ENCODE results near the gene PSTK. TPM values are rescaled to one million over a fixed set of nuclear protein-coding genes. Genes with fewer than 3 reads are reported as not detected.

The PSTK gene
- total and polyA plus RNA-seq, 2 of the 13 experiments (the other 11 are each of a cell fraction or from before 2014, with no cell fraction given), result 8.2 to 9.3 TPM

- TF ChIP-seq ZNF691 (CRISPR knock-in tag; IDR thresholded peaks at IDR 0.05; ENCODE audit: borderline replicate concordance, low read depth) (peak; percentile 90), ZNF775 (CRISPR knock-in tag; IDR thresholded peaks at IDR 0.05; ENCODE audit: borderline replicate concordance) (peak; percentile 89; the same call in 1 of the 2 replicates), ZNF503 (CRISPR knock-in tag; IDR thresholded peaks at IDR 0.05) (0 out of 2 replicates have a peak, but pooled peaks have one; percentile 47), ZKSCAN8 (CRISPR knock-in tag; IDR thresholded peaks at IDR 0.05; ENCODE audit: borderline replicate concordance) (peak; percentile 82; the same call in 1 of the 2 replicates), ZMAT3 (CRISPR knock-in tag; conservative IDR thresholded peaks at IDR 0.05) (peak; percentile 86), MATR3 (CRISPR knock-in tag; IDR thresholded peaks at IDR 0.05) (no peak), POLR2AphosphoS5 (IDR thresholded peaks at IDR 0.05; ENCODE audit: low read depth, low read length) (peak; percentile 70), ZSCAN21 (CRISPR knock-in tag; IDR thresholded peaks at IDR 0.05; ENCODE audit: borderline replicate concordance) (peak; percentile 96; the same call in 1 of the 2 replicates), NFKBIZ (CRISPR knock-in tag; IDR thresholded peaks at IDR 0.05) (0 out of 2 replicates have a peak, but pooled peaks have one; percentile 37), ZNF136 (CRISPR knock-in tag; IDR thresholded peaks at IDR 0.05; ENCODE audit: low read depth) (peak; percentile 92; the same call in 1 of the 2 replicates), ZNF687 (CRISPR knock-in tag; IDR thresholded peaks at IDR 0.05) (peak; percentile 100), SRSF1 (optimal IDR thresholded peaks at IDR 0.05; ENCODE audit: low read depth, low read length) (peak; percentile 95), KDM4B (CRISPR knock-in tag; IDR thresholded peaks at IDR 0.05) (peak; percentile 68; the same call in 1 of the 2 replicates), PAWR (CRISPR knock-in tag; IDR thresholded peaks at IDR 0.05; ENCODE audit: borderline replicate concordance) (no peak), ZNF563 (CRISPR knock-in tag; IDR thresholded peaks at IDR 0.05) (peak; percentile 97), PHF8 (CRISPR knock-in tag; IDR thresholded peaks at IDR 0.05) (peak; percentile 95), TFDP1 (CRISPR knock-in tag; IDR thresholded peaks at IDR 0.05; ENCODE audit: borderline replicate concordance) (peak; percentile 100), JUN (CRISPR knock-in tag; IDR thresholded peaks at IDR 0.05) (peak; percentile 85)
Measured at GRCh38 chr10:122953902-122954730, 26.1 kb upstream of the PSTK start, which contains the start of gene C10orf88 (continued).
